GM15510 (cell line): Measurements from ENCODE around the gene ZNF24.

ENCODE experiments used
- POLR2A ChIP-seq: IDR thresholded peaks from 3 replicates; pipeline ENCODE4 v1.6.1; 2011; ENCODE audit warnings: borderline replicate concordance; ENCODE audit not compliant: insufficient read length; ENCODE audit errors: extremely low read depth

ZNF24 gene

DNA sequence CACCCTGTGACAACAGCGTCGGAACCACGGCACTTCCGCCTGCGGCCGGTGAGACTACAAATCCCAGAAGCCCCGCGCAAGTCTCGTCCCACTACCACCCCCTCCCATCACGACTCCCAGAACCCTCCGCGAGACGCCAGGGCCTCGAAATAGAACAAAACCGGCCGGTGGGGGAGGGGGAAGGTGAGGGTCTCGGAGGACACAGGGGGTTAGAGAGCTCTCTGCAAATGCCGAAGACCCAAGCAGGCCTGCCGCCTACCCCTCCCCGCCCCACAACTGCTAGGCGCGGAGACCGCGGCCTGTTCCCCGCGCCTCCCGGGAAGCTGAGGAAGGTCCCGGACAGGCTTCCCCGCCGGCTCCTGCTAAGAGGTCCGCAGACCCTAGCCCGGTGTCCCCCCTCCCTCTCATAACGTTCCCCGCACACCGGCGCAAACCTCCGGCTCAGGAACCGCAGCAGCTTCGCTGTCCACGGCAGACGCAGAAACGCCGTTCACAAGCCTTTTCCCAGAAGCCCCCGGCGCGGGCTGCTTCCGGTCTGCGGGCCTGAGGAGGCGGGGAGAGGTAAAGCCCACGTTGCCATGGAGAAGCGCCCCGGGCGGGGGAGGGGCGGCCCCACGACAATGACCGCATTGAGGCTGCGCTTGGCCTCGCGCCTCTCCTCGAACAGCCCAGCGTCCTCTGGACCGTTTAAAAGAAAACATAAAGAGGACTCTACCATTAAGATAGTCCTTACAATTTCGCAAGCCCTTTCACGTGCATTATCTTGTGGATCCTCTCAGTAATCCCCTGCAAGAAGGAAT, at the start of gene ZNF24:
TSS of gene ZNF24 (minus strand) at position 485 of the 800 bp plus-strand sequence. CDS start 3,770 bp downstream, outside the sequence.
- peak; percentile 81 for TF ChIP-seq POLR2A

DNA sequence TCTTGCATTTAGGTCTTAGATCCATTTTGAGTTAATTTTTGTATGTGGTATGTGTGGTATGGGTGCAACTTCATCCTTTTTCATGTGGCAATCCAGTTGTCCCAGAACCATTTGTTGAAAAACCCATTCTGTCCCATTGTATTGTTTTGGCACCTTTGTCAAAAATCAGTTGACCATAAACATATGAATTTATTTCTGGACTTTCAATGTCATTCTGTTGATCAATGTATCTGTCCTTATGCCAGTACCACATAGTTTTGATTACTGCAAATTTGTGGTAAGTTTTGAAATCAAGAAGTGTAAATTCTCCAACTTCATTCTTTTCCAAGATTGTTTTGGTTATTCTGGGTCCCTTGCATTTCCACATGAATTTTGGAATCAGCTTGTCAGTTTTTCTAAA, 49.5 kb upstream of the ZNF24 start:
- no peak for TF ChIP-seq POLR2A

GRCh38 chr18:35392375-35392774, 48.2 kb upstream of the ZNF24 start:
- TF ChIP-seq POLR2A, result no peak

GRCh38 chr18:35390951-35391700, 46.9 kb upstream of the ZNF24 start:
- TF ChIP-seq POLR2A, result no peak

DNA sequence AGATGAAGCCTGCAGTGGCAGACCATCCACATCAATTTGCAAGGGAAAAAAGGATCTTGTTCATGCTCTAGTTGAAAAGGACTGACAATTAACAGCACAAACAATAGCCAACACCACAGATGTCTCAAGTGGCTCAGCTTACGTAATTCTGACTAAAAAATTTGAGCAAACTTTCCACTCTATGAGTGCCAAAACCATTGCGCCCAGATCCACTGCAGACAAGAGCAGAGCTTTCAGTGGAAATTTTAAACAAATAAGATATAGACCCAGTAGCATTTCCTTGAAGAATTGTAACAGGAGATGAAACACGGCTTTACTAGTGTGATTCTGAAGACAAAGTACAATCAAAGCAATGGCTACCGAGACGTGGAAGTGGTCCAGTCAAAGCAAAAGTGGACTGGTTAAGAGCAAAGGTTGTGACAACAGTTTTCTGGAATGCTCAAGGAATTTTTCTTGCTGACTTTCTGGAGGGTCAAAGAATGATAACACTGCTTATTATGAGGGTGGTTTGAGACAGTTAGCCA, 44.9 kb upstream of the ZNF24 start:
- no peak for TF ChIP-seq POLR2A

DNA sequence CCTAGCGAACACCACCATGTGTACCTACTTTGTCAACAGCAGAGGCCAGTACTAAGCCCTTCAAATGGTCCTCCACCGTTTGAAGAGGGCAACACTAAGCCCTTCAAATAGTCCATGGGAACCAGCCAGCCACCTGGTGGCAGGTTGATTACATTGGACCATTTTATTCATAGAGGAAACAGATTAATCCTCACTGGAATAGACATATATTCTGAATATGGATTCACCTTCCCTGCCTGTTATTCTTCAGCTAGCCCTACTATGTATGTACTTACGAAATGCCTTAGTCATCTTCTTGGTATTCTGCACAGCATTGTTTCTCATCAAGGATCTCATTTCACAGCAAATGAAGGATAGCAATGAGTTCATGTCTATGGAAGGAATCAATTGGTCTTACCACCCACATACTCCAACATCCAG, 42.9 kb upstream of the ZNF24 start:
- no peak for TF ChIP-seq POLR2A

DNA sequence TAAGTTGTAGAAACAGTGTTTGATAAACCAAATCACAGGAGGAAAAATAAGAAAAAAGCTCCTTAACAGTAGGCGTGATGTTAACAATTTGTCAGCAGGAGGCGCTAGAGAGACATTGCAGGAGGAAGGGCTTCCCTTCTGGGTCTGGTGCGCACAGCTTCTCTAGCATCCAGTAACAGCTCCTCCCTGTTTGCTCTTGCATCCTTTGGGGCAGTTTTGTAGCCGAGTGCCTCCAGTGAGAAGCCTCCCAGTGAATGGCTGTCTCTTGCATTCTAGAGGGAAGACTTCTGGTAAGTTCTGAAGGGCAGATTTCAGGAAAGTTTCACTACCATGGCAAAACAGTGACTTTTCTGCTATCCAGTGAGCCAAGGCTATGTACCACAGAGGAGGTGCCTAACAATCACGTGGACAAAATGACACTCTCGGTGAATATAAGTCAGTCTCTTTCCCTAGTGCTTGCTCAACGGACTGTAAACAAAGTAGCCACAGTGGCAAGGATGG, 42.4 kb upstream of the ZNF24 start:
- no peak for TF ChIP-seq POLR2A

GRCh38 chr18:35383136-35383535, 38.9 kb upstream of the ZNF24 start:
- TF ChIP-seq POLR2A, result no peak

DNA sequence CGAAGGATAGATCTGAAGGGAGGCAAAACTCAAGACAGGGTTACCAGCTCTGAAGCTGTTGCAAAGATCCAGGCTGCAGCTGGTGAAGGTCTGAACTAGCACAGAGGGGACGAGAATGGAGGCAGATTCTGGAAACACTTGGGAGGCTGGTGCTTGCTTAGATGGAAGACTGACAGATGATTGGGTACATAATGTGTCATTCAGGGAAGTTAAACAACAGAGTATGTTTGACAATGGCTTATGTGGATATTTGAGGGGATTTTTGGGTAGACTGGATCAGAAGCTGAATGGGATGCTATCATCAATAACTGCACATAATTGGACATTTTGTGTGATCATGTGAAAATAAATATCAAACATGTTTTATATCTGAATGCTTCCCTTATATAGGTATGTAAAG, 35.2 kb upstream of the ZNF24 start:
- no peak for TF ChIP-seq POLR2A

DNA sequence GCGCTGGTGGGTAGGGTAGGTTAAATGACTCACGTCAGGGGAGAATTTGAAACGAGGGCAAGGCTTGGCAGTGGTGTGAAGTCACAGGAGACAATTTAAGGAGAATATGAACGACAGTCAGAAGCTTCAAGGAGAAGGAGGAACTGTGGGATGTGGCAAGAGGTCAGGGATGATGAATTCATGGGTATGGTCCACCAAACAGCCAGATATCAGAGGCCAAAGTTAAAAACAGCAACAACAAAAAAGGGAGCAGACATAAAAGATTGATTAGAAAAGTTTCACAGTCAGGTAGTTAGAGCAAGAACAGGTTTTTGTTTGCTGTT, 34.3 kb upstream of the ZNF24 start:
- TF ChIP-seq POLR2A, result no peak

- TF ChIP-seq POLR2A, result no peak
Measured at GRCh38 chr18:35377875-35378573, 33.8 kb upstream of the ZNF24 start.

- TF ChIP-seq POLR2A, result peak; percentile 20
Measured at GRCh38 chr18:35376742-35377695, 32.8 kb upstream of the ZNF24 start, which contains the start of gene ZNF396. TSS of gene ZNF396 (minus strand) at chr18:35377337. CDS start at chr18:35374292, 3,045 bp downstream.

GRCh38 chr18:35376393-35376741, 32.1 kb upstream of the ZNF24 start:
- no peak for TF ChIP-seq POLR2A

- no peak for TF ChIP-seq POLR2A
Measured at GRCh38 chr18:35374708-35375107, 30.5 kb upstream of the ZNF24 start.
